Measurements from ENCODE around the gene RBCK1. TPM values are rescaled to one million over a fixed set of nuclear protein-coding genes. Genes with fewer than 3 reads are reported as not detected.
"Not testable (repeated sequence)": the region's sequence is repeated elsewhere in the genome, so short reads cannot be mapped to it uniquely, and the experiment has no call there.

The RBCK1 gene
- total RNA-seq, 2 donors from 2014 or later = 176 to 198 TPM

- H3K27ac Mint-ChIP-seq; ATAC-seq (replicated peaks in 1 of 2); H3K36me3 Mint-ChIP-seq (ENCODE audit: insufficient read depth in 2 of 2); H3K9me3 Mint-ChIP-seq; DNase-seq; H3K27me3 Mint-ChIP-seq (ENCODE audit: low read depth); H3K4me1 Mint-ChIP-seq (ENCODE audit: low read depth); H3K4me3 Mint-ChIP-seq: not testable (repeated sequence)
These were observed 43.9 kb downstream of the RBCK1 start for GRCh38 chr20:452021-452420.

DNA sequence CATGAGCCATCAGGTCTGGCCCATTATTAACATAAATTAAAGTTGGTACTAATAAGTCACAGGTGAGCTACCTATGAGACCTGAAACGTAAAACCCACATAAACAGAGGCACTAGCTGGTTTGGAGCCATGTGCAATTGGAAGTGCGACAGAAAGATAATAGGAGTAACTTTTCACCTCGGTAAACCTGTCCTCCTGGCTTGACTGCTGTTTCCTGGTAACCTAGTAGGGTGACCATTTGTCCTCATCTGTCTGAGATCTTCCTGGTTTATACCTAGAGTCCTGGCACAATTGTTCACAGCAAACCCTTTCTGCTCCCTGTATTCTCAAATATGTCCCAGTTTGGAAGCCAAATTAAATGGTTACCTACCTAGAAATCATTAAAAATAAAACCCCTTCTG lies 46.9 kb downstream of the RBCK1 start:
- Mint-ChIP-seq H3K4me1 (ENCODE audit: low read depth) (peaks cover 30% of the 10 kb centered on the region), H3K9me3 (no peaks in the 10 kb centered on the region), H3K27me3 (ENCODE audit: low read depth) (no peaks in the 10 kb centered on the region), H3K36me3 (ENCODE audit: insufficient read depth in 2 of 2) (peaks cover 2 to 3% of the 10 kb centered on the region in 2 donors), H3K4me3 (no peak overlapping the region), H3K27ac (no peak overlapping the region)
- DNase-seq (no peak), ATAC-seq (replicated peaks in 1 of 2) (no peak)

GRCh38 chr20:458776-459175 lies 50.7 kb downstream of the RBCK1 start:
- peak overlapping the region; percentile 7 to 62 for H3K4me3 Mint-ChIP-seq
- H3K27me3 Mint-ChIP-seq (ENCODE audit: low read depth) = no peaks in the 10 kb centered on the region
- ATAC-seq (replicated peaks in 1 of 2) = no peak
- H3K36me3 Mint-ChIP-seq (ENCODE audit: insufficient read depth in 2 of 2) = peaks cover 2 to 6% of the 10 kb centered on the region in 2 donors
- no peaks in the 10 kb centered on the region for H3K9me3 Mint-ChIP-seq
- DNase-seq = no peak
- H3K4me1 Mint-ChIP-seq (ENCODE audit: low read depth) = peaks cover 53% of the 10 kb centered on the region
- peak overlapping the region; percentile 50 for H3K27ac Mint-ChIP-seq

- H3K27me3 Mint-ChIP-seq (ENCODE audit: low read depth) = no peaks in the 10 kb centered on the region
- H3K4me1 Mint-ChIP-seq (ENCODE audit: low read depth) = peaks cover 53% of the 10 kb centered on the region
- no peaks in the 10 kb centered on the region for H3K9me3 Mint-ChIP-seq
These were observed 52.1 kb downstream of the RBCK1 start for GRCh38 chr20:460180-460579.

GRCh38 chr20:460707-461106 lies 52.6 kb downstream of the RBCK1 start:
- Mint-ChIP-seq H3K9me3 (no peaks in the 10 kb centered on the region), H3K4me1 (ENCODE audit: low read depth) (peaks cover 53% of the 10 kb centered on the region), H3K27me3 (ENCODE audit: low read depth) (no peaks in the 10 kb centered on the region), H3K36me3 (ENCODE audit: insufficient read depth in 2 of 2) (peaks cover 2 to 6% of the 10 kb centered on the region in 2 donors), H3K27ac (peak overlapping the region; percentile 88), H3K4me3 (peak overlapping the region; percentile 95 to 96)
- ATAC-seq (replicated peaks in 1 of 2) (no peak), DNase-seq (no peak)

More at GRCh38 chr20:460180-460579, 52.1 kb downstream of the RBCK1 start:
- Mint-ChIP-seq H3K36me3 (ENCODE audit: insufficient read depth in 2 of 2) (peaks cover 2 to 6% of the 10 kb centered on the region in 2 donors), H3K4me3 (peak overlapping the region; percentile 95 to 96), H3K27ac (peak overlapping the region; percentile 88)
- DNase-seq (no peak), ATAC-seq (replicated peaks in 1 of 2) (no peak)

DNA sequence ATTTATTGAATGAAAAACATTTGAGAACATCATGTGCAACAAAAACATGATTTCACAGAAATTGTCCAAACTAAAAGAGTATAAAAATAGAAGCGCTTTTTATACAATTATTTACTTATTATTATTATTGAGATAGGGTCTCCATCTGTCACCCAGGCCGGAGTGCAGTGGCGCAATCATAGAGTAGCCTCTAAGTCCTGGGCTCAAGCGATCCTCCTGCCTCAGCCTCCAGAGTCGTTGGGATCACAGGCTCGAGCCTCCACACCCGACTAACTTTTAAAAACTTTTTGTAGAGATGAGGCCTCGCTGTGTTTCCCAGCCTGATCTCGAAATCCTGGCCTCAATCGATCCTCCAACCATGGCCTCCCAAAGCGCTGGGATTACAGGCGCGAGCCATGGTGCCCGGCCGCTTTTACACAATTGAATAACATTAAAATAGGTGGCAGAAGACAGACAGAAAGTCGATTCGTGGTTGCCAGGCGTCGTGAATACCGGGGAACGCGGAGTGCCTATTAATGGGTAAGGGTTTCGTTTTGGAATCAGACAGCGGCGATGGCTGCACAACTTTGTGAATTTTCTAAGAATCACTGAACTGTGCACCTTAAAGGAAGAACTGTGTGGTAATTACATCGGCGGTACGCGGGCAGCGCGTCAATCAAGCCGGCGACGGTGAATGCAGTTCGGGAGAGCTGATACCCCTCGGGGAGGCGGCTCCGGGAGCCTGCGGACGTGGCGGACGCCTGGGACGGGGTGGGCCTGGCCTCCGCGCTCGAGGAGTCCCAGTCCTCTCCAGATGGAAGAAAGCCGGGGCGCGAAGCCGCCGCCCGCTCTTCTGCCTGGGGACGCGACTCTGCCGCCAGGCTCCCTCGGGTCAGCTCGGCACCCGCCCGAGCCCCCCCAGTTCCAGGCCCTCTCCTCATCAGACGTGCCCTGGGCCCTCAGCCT lies 53.4 kb downstream of the RBCK1 start:
- H3K27me3 Mint-ChIP-seq (ENCODE audit: low read depth) = no peaks in the 10 kb centered on the region
- peak; percentile 35 to 41 for ATAC-seq (replicated peaks in 1 of 2)
- peaks cover 2 to 6% of the 10 kb centered on the region in 2 donors for H3K36me3 Mint-ChIP-seq (ENCODE audit: insufficient read depth in 2 of 2)
- peak; percentile 53 to 62 for DNase-seq
- H3K9me3 Mint-ChIP-seq = no peaks in the 10 kb centered on the region
- peaks cover 53% of the 10 kb centered on the region for H3K4me1 Mint-ChIP-seq (ENCODE audit: low read depth)
- H3K27ac Mint-ChIP-seq = peak overlapping the region; percentile 88
- H3K4me3 Mint-ChIP-seq = peak overlapping the region; percentile 95 to 96

DNA sequence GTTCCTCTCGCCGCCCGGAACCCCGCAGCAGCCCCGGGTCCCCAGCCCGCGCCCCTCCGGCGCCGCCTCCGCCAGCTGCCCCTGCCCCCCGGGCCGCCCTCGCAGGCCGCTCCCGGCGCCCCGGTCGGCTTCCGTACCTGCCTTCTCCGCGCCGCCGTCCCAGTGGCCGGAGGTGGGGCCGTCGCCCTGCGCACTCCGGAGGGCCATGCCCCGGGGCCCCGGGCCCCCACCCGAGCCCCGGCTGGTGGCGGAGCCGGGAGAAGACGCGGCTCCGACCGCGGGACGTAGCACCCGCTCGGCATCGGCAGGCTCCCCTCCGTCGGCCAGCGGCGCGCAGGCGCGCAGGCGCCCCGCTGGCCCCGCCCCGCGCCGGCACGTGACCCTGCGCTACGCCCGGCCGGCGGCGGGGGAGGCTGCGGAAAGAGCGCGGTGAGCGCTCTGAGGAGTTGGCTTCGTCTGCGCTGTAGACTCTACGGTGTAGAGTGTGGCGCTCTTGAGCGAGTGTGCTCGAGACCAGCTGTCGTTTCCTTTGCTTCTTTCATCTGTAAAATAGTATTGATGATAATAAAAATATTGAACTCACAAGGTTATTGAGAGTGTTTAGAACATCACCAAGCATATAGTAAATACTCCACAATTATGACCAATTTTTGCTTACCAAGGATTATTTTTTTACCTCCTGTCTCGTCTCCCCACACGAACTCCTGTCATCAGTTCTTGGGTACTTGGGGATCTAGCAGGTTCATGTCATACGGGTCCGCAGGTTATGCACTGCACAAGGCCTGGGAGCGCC lies 54.3 kb downstream of the RBCK1 start, which contains the start of gene TBC1D20:
TBC1D20 (minus strand) TSS at position 335 of the 793 bp plus-strand sequence; CDS start at position 207, 128 bp downstream.
- peak within 1 kb of the TSS; percentile 95 to 96 for H3K4me3 Mint-ChIP-seq
- H3K27me3 Mint-ChIP-seq (ENCODE audit: low read depth) = no peaks in the 10 kb centered on the region
- peaks cover 49% of the 10 kb centered on the region for H3K4me1 Mint-ChIP-seq (ENCODE audit: low read depth)
- H3K9me3 Mint-ChIP-seq = peaks cover 2% of the 10 kb centered on the region in 2 donors
- H3K36me3 Mint-ChIP-seq (ENCODE audit: insufficient read depth in 2 of 2) = peaks cover 4 to 7% of the 10 kb centered on the region in 2 donors
- peak within 1 kb of the TSS; percentile 98 for H3K27ac Mint-ChIP-seq
- ATAC-seq (replicated peaks in 1 of 2) = peak; percentile 98
- peak; percentile 89 to 90 for DNase-seq

- no peaks in the 10 kb centered on the region for H3K27me3 Mint-ChIP-seq (ENCODE audit: low read depth)
- H3K4me3 Mint-ChIP-seq = no peak overlapping the region
These were observed 59.7 kb downstream of the RBCK1 start for GRCh38 chr20:467755-468154.

DNA sequence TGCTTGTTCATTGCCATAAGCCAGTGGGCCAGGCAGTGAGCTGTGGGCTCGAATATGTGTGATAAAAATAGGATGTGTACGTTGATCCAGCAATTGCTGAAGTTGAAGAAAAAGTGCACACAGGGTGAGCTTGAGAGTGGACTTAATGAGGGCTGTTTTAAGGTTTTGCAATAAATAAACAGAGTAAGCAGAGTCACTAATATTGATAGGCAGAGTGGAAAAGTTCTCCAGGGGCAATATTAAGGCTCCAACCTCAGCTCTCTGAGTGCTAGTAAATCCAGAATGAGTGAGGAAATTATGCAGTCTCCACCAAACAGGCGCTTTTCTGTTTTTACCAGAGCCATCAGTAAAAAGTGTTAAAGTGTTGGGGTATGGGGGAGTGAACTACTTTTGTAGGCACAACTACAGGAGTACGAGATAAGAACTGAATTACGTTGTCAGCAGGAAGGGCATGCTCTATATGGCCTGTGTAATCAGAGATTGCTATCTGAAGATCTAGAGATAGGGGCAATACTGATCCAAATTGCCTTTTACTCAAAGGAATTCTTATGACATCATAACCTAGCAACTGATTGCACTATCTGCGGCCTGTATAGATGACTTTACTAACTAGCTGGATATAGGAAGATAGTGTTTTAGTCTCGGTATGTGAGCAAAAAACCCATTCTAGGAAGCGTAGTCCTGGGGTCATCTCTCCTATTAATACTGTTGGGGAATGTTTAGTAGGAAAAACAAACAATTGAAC lies 61.8 kb downstream of the RBCK1 start:
- Mint-ChIP-seq H3K27me3 (ENCODE audit: low read depth) (no peaks in the 10 kb centered on the region), H3K4me3 (no peak overlapping the region), H3K27ac (no peak overlapping the region), H3K4me1 (ENCODE audit: low read depth) (no peaks in the 10 kb centered on the region), H3K36me3 (ENCODE audit: insufficient read depth in 2 of 2) (peaks cover 2 to 10% of the 10 kb centered on the region in 2 donors), H3K9me3 (peaks cover 3 to 6% of the 10 kb centered on the region in 2 donors)
- no peak for DNase-seq
- ATAC-seq (replicated peaks in 1 of 2) = no peak

More at GRCh38 chr20:467755-468154, 59.7 kb downstream of the RBCK1 start:
- DNase-seq = no peak
- no peak for ATAC-seq (replicated peaks in 1 of 2)
- H3K36me3 Mint-ChIP-seq (ENCODE audit: insufficient read depth in 2 of 2) = peaks cover 2 to 3% of the 10 kb centered on the region in 2 donors
- peaks cover 6% of the 10 kb centered on the region for H3K4me1 Mint-ChIP-seq (ENCODE audit: low read depth)
- no peak overlapping the region for H3K27ac Mint-ChIP-seq
- peaks cover 3 to 6% of the 10 kb centered on the region in 2 donors for H3K9me3 Mint-ChIP-seq

DNA sequence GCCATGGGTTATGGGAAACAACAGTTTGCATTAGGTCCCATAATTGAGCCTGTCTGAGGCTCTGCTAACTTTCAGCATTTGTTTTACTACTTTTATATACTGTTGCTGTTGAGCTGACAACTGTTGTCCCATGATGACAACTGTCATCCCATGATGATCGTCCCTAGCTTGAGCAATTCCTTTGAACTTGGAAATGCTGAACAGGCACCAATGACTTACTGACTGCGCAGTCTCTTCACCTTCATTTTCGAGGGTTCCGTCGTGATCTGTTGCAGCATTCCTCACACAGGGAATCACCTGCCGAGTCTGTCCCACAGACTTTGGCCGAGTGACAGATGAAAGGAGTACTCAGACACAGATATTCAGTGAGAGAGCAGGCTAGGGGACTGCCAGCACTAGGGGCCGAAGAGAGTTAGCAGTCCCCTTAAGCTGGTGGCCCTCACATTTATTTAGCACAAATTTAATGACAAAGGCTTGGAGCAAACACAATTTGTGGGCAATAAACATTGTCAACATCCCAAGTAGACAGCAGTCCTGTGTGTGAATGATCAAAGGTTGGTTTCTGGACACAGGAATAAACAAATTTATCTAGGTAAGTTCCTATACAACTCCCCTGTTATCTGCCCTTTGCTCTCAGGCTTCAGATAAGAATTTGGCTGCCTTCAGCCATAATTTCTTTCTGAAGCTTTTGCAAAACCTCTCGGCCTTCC lies 64.2 kb downstream of the RBCK1 start:
- H3K9me3 Mint-ChIP-seq = peaks cover 2 to 5% of the 10 kb centered on the region in 2 donors
- peaks cover 2 to 9% of the 10 kb centered on the region in 2 donors for H3K36me3 Mint-ChIP-seq (ENCODE audit: insufficient read depth in 2 of 2)
- H3K27ac Mint-ChIP-seq = no peak overlapping the region
- no peaks in the 10 kb centered on the region for H3K27me3 Mint-ChIP-seq (ENCODE audit: low read depth)
- ATAC-seq (replicated peaks in 1 of 2) (no peak), DNase-seq (no peak)
- no peak overlapping the region for H3K4me3 Mint-ChIP-seq
- no peaks in the 10 kb centered on the region for H3K4me1 Mint-ChIP-seq (ENCODE audit: low read depth)

- Mint-ChIP-seq H3K27ac (no peak overlapping the region), H3K4me3 (no peak overlapping the region), H3K9me3 (peaks cover 0 to 3% of the 10 kb centered on the region in 2 donors), H3K4me1 (ENCODE audit: low read depth) (no peaks in the 10 kb centered on the region), H3K36me3 (ENCODE audit: insufficient read depth in 2 of 2) (peaks cover 0 to 9% of the 10 kb centered on the region in 2 donors), H3K27me3 (ENCODE audit: low read depth) (no peaks in the 10 kb centered on the region)
- ATAC-seq (replicated peaks in 1 of 2) = no peak
- no peak for DNase-seq
These were observed 64.8 kb downstream of the RBCK1 start for GRCh38 chr20:472889-473292.

- H3K4me1 Mint-ChIP-seq (ENCODE audit: low read depth) = peaks cover 10% of the 10 kb centered on the region
- no peak for DNase-seq
- ATAC-seq (replicated peaks in 1 of 2) = no peak
- H3K27me3 Mint-ChIP-seq (ENCODE audit: low read depth) = no peaks in the 10 kb centered on the region
- peaks cover 3 to 17% of the 10 kb centered on the region in 2 donors for H3K36me3 Mint-ChIP-seq (ENCODE audit: insufficient read depth in 2 of 2)
- peaks cover 0 to 1% of the 10 kb centered on the region in 2 donors for H3K9me3 Mint-ChIP-seq
- no peak overlapping the region for H3K4me3 Mint-ChIP-seq
- no peak overlapping the region for H3K27ac Mint-ChIP-seq
These were observed 66.5 kb downstream of the RBCK1 start for GRCh38 chr20:474581-474980.

Measured in activated T-cell treated with anti-CD3 and anti-CD28 coated beads, Interleukin-2, amount 50 U/mL, for 72 hours (primary cell).